HG02610 (cell line): ENCODE data around the gene USP22.

ENCODE experiments used
- ATAC-seq: cut with Tn5 transposase; IDR thresholded peaks from one replicate; pipeline ENCODE4 v1.9.1; 2021; ENCODE audit warnings: mild to moderate bottlenecking, moderate library complexity; ENCODE audit not compliant: unreplicated experiment

Gene USP22

DNA sequence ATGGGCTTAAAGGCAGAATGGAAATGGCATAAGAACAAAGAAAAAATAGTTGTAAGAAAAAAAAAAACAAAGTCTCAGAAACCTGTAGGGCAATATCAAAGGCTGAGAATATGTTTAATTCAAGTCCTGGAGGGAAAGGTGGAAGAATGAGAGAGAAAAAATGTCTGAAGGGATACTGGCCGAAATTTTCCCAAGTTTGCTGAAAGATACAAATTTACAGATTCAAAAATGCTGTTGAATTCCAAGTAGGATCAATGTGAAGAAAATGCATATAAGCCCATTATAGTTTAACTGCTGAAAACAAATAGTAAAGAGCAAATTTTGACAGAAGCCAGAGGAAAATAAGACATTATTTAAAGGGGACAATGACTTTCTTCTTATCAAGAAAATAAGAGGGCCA lies 6.6 kb upstream of the USP22 start:
- ATAC-seq: no peak

GRCh38 chr17:21046216-21046615 lies 3.4 kb upstream of the USP22 start:
- ATAC-seq: no peak

DNA sequence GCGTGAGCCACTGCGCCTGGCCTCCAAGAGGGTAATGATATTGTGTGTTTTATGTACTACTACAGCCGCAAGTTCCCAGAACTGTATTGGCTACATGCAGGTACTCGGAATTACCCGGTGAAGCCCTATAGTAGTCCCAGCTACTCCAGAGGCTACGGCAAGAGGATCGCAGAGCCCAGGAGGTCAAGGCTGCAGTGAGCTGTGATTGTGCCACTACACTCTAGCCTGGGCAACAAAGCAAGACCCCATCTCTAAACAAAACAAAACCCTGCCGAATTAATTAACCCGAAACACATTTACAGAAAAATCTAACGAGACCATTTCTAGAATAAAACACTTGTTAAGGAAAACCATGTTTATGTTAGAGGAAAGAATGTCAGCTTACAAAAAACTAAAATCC lies 2.2 kb upstream of the USP22 start:
- no peak for ATAC-seq

DNA sequence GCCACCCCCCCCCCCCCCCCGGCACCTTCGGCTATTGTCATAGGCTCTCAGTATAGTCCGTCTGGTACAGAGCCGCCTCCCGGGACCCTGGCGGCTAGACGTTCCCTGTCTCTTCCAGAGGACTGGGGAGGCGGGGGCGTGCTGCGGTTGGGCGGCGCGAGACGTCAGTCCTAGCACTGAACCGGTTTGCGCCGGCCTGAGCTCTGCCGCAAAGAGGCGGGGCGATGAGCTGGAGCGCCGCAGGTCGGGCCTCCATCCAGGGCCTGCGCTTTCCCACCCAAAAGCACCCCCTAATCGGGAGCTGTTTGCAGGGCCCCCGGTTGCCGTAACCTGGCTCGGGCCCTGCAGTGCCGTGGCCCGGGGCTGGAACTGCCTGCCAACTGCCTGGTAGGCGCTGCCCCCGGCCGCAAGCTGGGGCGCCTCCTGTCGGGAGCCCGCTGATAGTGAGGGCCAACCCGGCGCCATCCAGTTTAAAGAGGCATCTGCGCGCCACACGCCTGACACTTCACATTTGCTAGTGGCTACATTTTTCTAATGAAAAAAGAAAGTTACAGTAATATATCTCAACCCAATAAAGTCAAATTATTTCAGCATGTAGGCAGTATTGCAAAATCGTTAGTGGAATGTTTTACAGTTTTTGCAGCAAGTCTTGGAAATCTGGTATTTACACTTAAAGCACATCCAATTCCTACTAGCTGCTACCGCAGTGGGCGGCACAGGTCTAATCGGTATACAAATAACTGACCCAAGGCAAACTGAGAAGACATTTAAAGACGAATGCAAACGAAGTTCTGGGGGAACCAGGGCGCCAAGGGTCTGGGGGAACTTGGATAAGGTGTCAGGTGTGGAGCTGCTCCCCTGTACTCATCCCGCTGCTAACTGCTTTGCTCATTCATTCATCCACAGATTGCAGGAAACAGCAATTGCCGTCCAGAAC lies 753 bp upstream of the USP22 start:
- peak; percentile 84 for ATAC-seq

GRCh38 chr17:21041741-21042457 lies 912 bp downstream of the USP22 start:
- peak; percentile 24 for ATAC-seq

GRCh38 chr17:21039839-21040575 lies 2.8 kb downstream of the USP22 start:
- ATAC-seq: no peak

GRCh38 chr17:21037117-21037803 lies 5.6 kb downstream of the USP22 start:
- ATAC-seq: no peak

GRCh38 chr17:21036361-21036881 lies 6.4 kb downstream of the USP22 start:
- peak; percentile 57 for ATAC-seq

DNA sequence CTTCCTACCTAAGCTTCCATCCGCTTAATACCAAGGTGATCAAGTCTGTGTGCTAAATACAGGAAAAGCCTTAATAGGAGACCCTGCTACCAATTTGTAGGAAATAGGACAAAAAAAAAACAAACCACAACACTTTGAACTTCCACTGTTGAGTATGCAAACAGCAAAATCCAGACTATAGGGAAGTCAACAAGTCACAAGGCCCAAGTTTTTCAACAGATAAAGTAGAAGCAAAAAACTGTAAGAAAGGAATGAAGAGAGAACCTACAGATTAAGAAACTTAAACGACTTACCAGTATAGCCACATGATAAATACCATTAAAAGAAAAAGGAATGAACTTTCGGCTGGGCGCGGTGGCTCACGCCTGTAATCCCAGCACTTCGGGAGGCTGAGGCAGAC lies 7.4 kb downstream of the USP22 start:
- no peak for ATAC-seq

DNA sequence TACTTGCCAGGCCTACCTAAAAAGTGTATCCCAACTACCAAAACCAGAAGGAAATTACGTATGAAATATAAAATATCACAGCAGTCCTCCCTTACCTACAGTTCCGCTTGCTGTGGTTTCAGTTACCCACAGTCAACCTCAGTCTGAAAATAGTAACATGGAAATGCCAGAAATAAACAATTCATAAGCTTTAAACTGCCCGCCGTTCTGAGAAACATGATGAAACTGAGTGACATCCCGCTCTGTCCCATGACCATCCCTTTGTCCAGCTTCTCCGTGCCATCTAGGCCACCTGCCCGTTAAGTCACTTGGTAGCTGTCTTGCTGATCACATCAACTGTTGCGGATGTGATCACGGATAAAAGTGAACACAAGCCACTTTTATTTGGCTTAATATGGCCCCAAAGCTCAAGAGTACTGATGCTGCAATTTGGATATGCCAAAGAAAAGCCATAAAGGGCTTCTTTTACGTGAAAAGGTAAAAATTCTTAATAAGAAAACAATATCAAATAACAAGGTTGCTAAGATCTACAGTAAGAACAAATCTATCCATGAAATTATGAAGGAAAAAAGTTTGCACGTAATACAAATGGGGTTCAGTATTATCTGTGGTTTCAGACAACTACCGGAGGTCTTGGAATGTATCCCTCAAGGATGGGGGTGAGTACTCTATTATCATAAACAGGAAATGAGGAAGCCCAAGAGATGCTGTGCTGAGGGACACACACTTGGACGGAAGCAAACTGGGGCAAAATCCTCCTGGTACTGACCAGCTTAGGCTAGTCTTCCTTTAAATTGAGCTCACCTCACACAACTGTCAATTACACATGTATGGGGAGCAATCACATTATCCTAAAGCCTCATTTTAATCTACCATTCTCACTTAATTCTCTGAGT lies 8.2 kb downstream of the USP22 start:
- peak; percentile 50 for ATAC-seq

DNA sequence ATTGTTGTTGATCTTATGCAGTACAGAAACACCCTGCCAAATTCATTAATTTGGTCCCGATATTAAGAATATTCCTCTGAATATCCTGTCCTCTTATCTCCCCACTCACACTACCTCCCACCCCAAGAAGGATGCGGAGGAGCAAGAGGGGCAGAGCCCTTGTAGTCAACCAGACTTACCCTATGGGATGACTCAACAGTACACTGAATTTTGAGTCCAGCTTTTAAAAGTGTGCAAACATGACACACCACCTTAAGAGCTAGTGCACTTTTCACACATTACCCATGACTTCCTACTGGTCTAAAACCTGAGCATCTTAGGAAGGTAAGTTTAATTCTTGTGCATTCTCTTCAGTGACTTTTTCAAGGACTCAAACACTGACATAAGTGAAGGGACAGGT lies 9.5 kb downstream of the USP22 start:
- ATAC-seq: no peak

GRCh38 chr17:21031756-21032396 lies 10.9 kb downstream of the USP22 start:
- ATAC-seq: no peak

- no peak for ATAC-seq
Observed at GRCh38 chr17:21030375-21030774, 12.4 kb downstream of the USP22 start.

- ATAC-seq: no peak
Observed at GRCh38 chr17:21029515-21029914, 13.3 kb downstream of the USP22 start.

DNA sequence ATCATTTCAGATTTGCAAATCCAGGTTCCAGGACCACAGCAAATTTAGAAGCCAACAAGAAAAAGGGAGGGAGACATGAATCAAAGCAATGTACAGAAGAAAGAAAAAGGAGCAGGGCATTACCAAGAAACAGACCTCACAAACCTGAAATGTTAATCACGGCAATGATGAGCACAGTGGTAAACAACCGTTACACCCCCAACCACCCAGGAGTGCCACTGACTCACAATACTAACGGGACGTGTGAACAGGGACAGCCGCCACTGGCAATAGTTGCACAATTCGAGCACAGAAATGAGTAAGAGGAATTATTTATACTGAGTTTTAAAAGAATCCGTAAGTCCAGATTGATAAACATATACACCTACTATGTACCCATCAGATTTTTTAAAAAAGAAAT lies 13.8 kb downstream of the USP22 start:
- no peak for ATAC-seq

GRCh38 chr17:21028192-21028591 lies 14.6 kb downstream of the USP22 start:
- ATAC-seq: no peak

- no peak for ATAC-seq
Observed at GRCh38 chr17:21027031-21027430, 15.8 kb downstream of the USP22 start.

DNA sequence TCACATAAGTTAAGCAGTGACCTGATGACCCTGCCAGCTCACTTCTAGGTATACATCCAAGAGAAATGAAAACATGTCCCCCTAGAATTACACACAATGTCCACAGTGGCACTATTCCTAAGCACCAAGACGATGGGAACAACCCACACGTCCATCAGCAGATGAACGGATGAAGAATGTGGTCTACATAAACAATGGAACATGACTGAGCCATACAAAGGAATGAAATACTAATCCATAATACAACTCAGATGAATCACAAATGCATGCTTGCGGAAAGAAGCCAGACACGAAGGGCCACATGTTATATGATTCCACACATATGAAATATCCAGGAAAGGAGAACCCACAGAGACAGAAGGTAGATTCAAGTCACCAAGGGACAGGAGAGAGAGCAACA lies 17.4 kb downstream of the USP22 start:
- ATAC-seq: no peak

DNA sequence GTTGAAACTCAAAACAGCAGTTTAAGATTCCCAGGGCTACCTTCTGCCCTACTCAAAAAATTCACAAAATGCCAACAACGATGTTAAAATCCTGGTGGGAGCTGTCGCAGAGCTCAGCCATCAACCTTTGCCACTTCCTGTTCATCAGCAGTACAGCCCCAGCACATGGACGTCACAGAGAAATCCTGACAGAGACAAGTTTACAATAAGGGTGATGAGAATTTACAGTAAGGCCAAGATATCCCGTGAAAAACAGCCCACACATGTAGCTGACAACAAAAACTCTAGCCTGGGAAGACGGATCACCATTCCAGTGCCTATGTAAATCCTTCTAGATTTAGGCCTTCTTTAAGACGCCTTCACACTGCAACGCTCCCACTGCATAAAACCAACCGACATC lies 18.8 kb downstream of the USP22 start:
- ATAC-seq: no peak
